ENCODE data around the gene ACADS.
A peak's percentile ranks its signal among the peaks of the same experiment; 100 is the strongest.

ACADS gene

GRCh38 chr12:120725659-120726509 is at the start of gene ACADS:
TSS of gene ACADS (plus strand) at chr12:120725826. CDS start at chr12:120725886, 60 bp downstream.
- DNase-seq: peak; percentile 90

GRCh38 chr12:120677765-120678473 is 47.7 kb upstream of the ACADS start:
- no peak for DNase-seq

- no peak for DNase-seq
These were observed 47.1 kb upstream of the ACADS start for GRCh38 chr12:120678572-120678971.

- no peak for DNase-seq
These were observed 45.4 kb upstream of the ACADS start for GRCh38 chr12:120680165-120680738.

- DNase-seq: no peak
These were observed 41.1 kb upstream of the ACADS start for GRCh38 chr12:120684523-120684932.

- no peak for DNase-seq
These were observed 40.1 kb upstream of the ACADS start for GRCh38 chr12:120685522-120685921.

GRCh38 chr12:120686151-120686689 is 39.4 kb upstream of the ACADS start:
- peak; percentile 95 for DNase-seq

GRCh38 chr12:120686690-120687577 is 38.7 kb upstream of the ACADS start, which contains the start of gene MLEC:
TSS of gene MLEC (plus strand) at chr12:120687149. CDS start at chr12:120687297, 148 bp downstream.
- peak; percentile 99 for DNase-seq

- DNase-seq: peak; percentile 39
These were observed 37.9 kb upstream of the ACADS start for GRCh38 chr12:120687578-120688289.

- no peak for DNase-seq
These were observed 37.0 kb upstream of the ACADS start for GRCh38 chr12:120688527-120689071.

- no peak for DNase-seq
These were observed 36.1 kb upstream of the ACADS start for GRCh38 chr12:120689397-120690082.

GRCh38 chr12:120690083-120690450 is 35.6 kb upstream of the ACADS start:
- no peak for DNase-seq

- no peak for DNase-seq
These were observed 34.6 kb upstream of the ACADS start for GRCh38 chr12:120690978-120691377.

- no peak for DNase-seq
These were observed 33.0 kb upstream of the ACADS start for GRCh38 chr12:120692524-120693033.

GRCh38 chr12:120693848-120694247 is 31.8 kb upstream of the ACADS start:
- DNase-seq: no peak

GRCh38 chr12:120696626-120697025 is 29.0 kb upstream of the ACADS start:
- DNase-seq: no peak

GRCh38 chr12:120697344-120697743 is 28.3 kb upstream of the ACADS start:
- no peak for DNase-seq

GRCh38 chr12:120698665-120699064 is 27.0 kb upstream of the ACADS start:
- DNase-seq: no peak

- no peak for DNase-seq
These were observed 26.1 kb upstream of the ACADS start for GRCh38 chr12:120699553-120699952.

GRCh38 chr12:120700886-120701285 is 24.7 kb upstream of the ACADS start:
- no peak for DNase-seq

All from right hindlimb (tissue), 1 donor.